Panc1 (cell line): ENCODE results near the gene OTX1.

Experiments used
- CTCF ChIP-seq: fragments of 450-650 bp; IDR thresholded peaks from 2 replicates; pipeline ENCODE4 v1.5.1; 2017; ENCODE audit warnings: mild to moderate bottlenecking
- SIN3A ChIP-seq: IDR thresholded peaks from 2 replicates; pipeline ENCODE4 v1.6.1; 2012; ENCODE audit warnings: low read depth, mild to moderate bottlenecking, low read length, moderate library complexity, borderline replicate concordance; ENCODE audit not compliant: insufficient read depth

- no peak; the same call in 1 of the 2 replicates for TF ChIP-seq CTCF
- TF ChIP-seq SIN3A = no peak
Measured at GRCh38 chr2:63053889-63054602, 3.4 kb downstream of the OTX1 start.
